T follicular helper cell (primary cell): Measurements from ENCODE around the gene TMED8.
"Not testable (repeated sequence)": the region's sequence is repeated elsewhere in the genome, so short reads cannot be mapped to it uniquely, and the experiment has no call there.

ENCODE experiments used
- DNase-seq: peaks from one replicate; pipeline ENCODE4 v3.0.0-alpha.2; 2020; ENCODE audit warnings: low read depth

TMED8 gene

GRCh38 chr14:77364146-77364545, 12.7 kb downstream of the TMED8 start:
- no peak for DNase-seq

GRCh38 chr14:77359626-77360025, 17.3 kb downstream of the TMED8 start:
- DNase-seq = no peak

GRCh38 chr14:77356899-77357298, 20.0 kb downstream of the TMED8 start:
- no peak for DNase-seq

GRCh38 chr14:77355811-77356210, 21.1 kb downstream of the TMED8 start:
- DNase-seq = no peak

- no peak for DNase-seq
These were observed 23.3 kb downstream of the TMED8 start for GRCh38 chr14:77353469-77354141.

GRCh38 chr14:77347751-77348150, 29.1 kb downstream of the TMED8 start:
- DNase-seq = no peak

GRCh38 chr14:77346495-77346894, 30.4 kb downstream of the TMED8 start:
- DNase-seq = no peak

GRCh38 chr14:77344377-77344996, 32.4 kb downstream of the TMED8 start:
- no peak for DNase-seq

GRCh38 chr14:77343662-77344061, 33.2 kb downstream of the TMED8 start:
- DNase-seq = no peak

GRCh38 chr14:77342726-77343397, 34.0 kb downstream of the TMED8 start:
- DNase-seq = no peak

- DNase-seq = no peak
These were observed 36.5 kb downstream of the TMED8 start for GRCh38 chr14:77340389-77340788.

GRCh38 chr14:77339407-77339806, 37.5 kb downstream of the TMED8 start:
- no peak for DNase-seq

GRCh38 chr14:77338302-77338701, 38.6 kb downstream of the TMED8 start:
- no peak for DNase-seq

GRCh38 chr14:77337880-77338279, 39.0 kb downstream of the TMED8 start:
- no peak for DNase-seq

GRCh38 chr14:77337255-77337654, 39.6 kb downstream of the TMED8 start:
- DNase-seq = not testable (repeated sequence)

- DNase-seq = no peak
These were observed 41.3 kb downstream of the TMED8 start for GRCh38 chr14:77335576-77335975.

GRCh38 chr14:77329872-77330271, 47.0 kb downstream of the TMED8 start:
- DNase-seq = no peak

GRCh38 chr14:77327111-77327510, 49.8 kb downstream of the TMED8 start:
- no peak for DNase-seq

- no peak for DNase-seq
These were observed 51.2 kb downstream of the TMED8 start for GRCh38 chr14:77325746-77326094.

GRCh38 chr14:77324816-77325745, 51.8 kb downstream of the TMED8 start:
- DNase-seq = no peak

- DNase-seq = no peak
These were observed 52.6 kb downstream of the TMED8 start for GRCh38 chr14:77324289-77324688.

GRCh38 chr14:77323571-77323970, 53.3 kb downstream of the TMED8 start:
- DNase-seq = no peak
